AG09319 (cell line): Measurements from ENCODE around the gene FASTKD3.

ENCODE experiments used
- DNase-seq: peaks from one replicate; pipeline ENCODE4 v3.0.0-alpha.2; 2010; ENCODE audit warnings: low read depth; ENCODE audit errors: extremely low read depth
- CTCF ChIP-seq: IDR thresholded peaks from 2 replicates; pipeline ENCODE4 v1.5.1; 2011; ENCODE audit warnings: low read depth, mild to moderate bottlenecking, inconsistent platforms, low read length, moderate library complexity

Gene FASTKD3

GRCh38 chr5:7888901-7889300 is 20.1 kb upstream of the FASTKD3 start:
- no peak for DNase-seq
- TF ChIP-seq CTCF, result no peak

- peak; percentile 45 for TF ChIP-seq CTCF
- DNase-seq, result peak; percentile 16
These were observed 18.1 kb upstream of the FASTKD3 start for GRCh38 chr5:7886849-7887475.

DNA sequence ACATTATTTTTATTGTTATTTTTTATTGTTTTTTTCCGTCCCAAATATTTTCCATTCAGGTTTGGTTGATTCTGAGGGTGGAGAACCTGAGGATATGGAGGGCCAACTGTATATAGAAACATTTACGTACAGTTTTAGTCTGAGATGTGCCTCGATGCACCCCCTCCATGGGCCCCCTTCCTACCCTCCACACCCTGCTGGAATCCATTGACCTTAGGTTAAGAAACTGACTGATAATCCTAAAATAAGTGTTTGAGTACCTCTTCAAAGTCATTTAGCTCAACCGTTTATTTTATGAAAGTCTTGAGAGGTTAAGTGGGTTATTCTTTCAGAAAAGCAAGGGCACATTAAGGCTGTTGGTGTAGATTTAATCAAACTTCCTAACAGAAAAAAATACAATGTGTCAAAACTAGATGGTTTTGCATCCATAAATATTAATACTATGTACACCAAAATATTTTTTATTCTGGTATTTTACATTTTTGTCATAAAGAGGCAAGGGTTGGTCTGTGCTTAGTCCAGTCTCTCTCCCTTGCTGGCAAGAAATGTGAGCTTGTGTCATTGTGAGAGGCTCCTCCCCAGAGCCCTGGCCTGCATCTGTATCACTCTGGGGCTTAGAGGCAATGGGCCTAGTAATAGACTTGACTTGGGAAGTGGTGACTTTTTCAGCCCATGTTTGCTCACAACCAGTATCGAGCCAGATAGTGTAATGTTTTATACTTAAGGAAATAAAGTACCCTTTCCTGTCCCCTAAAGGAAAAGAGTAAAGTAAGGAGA is 15.8 kb upstream of the FASTKD3 start:
- no peak for DNase-seq

DNA sequence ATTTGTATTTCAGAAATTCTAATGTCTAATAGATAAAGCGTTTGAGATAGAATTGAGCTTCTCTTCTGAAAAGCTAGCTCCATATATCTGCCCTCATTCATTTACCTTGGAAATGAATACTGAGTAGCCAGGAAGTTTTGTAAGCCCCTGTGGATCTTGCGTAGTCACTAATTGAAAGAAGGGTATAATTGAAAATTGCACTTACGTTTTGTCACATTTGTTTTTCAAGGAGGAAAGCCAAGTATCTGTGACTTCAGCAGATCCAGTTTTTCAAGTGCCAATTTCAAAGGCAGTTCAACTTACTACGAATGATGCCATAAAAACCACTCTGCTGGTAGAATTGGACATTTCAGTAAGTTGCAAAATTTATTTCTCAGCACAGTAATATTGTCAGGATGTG is 14.1 kb upstream of the FASTKD3 start:
- DNase-seq, result no peak
- TF ChIP-seq CTCF, result no peak

More for the DNA sequence above, 15.8 kb upstream of the FASTKD3 start:
- no peak for TF ChIP-seq CTCF

DNA sequence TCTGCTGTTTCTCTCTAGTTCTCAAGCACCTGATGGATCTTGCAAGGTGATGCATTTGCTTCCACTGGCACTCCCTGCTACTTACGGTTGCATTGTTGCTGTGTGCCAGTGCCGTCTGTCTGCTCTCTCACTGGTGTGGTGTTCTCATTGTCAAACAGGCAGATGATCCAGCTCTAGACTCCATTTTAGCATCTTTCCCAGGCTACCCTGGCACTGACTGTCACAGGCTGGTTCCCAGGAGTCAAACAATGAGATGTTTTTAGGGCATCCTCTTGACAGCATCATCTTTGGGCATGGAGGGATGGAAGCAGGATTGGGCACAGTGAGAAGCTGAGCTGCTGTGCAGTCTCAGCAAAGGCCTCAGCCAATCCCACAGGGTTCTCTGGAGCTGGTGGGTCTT is 13.0 kb upstream of the FASTKD3 start:
- DNase-seq, result no peak
- TF ChIP-seq CTCF, result no peak

DNA sequence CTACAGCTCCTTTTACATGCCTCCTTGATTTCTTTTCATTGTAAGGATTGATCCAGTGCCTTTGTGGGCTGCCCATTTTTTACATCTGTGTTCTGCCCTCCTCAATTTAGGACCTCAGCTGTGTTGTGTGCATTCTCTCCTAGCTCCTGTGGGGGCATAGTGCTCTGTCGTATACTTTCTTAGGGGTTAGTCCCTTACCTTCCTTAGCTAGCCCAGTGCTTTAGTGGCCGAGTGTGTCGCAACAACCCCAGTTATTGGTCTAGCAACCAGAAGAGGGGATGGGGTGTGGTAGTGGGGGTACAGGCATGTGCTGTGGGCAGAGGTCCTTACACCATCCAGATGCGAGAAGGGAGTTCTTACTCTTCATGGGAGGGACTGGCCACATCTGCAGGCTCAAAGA is 12.3 kb upstream of the FASTKD3 start:
- DNase-seq, result no peak
- no peak for TF ChIP-seq CTCF

DNA sequence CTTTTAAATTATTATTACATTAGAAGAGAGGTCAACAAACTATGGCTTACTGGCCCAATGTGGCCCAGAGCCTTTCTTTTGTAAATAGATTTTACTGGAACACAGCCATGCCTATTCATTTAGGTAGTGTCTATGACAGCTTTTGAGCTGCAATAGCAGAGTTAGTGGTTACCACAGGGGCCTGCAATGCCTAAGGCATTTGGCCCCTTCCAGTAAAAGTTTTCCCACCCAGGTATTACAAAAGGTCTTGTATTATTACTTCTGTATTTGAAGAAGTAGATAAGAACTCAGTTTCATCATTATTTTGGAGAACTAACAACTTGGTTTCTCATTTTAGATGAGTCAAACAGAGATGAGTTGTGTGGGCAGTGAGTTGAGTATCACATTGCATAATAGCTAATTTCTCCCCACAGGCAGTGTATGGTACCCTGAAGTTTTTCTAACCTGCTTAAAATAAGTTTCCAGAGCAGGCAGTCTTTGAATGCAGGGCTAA is 9.6 kb upstream of the FASTKD3 start:
- no peak for TF ChIP-seq CTCF

More for the DNA sequence above, 9.6 kb upstream of the FASTKD3 start:
- no peak for DNase-seq
